ENCODE data around the gene TBX3. TPM values are rescaled to one million over a fixed set of nuclear protein-coding genes. Genes with fewer than 3 reads are reported as not detected.

Gene TBX3
- polyA plus RNA-seq: not detected in 2 replicates
- polyA minus RNA-seq: 0.24 TPM in 1 of 2 replicates, not detected in the other

GRCh38 chr12:114684098-114684869 is at the start of gene TBX3:
TSS of gene TBX3 (minus strand) at chr12:114684175. CDS start at chr12:114683200, 975 bp downstream.
- no peak within 1 kb of the TSS for H3K27ac ChIP-seq (ENCODE audit: low read length)
- H3F3A ChIP-seq (ENCODE audit: insufficient read depth, low read length, poor library complexity, severe bottlenecking): peaks cover 3% of the 10 kb centered on the region
- peaks cover 100% of the 10 kb centered on the region for H3K27me3 ChIP-seq (ENCODE audit: insufficient read depth, low read depth, low read length)

More at GRCh38 chr12:114684098-114684869, at the start of gene TBX3:
- H3K9me2 ChIP-seq (ENCODE audit: insufficient read depth, low read length): no peaks in the 10 kb centered on the region
- no peaks in the 10 kb centered on the region for H3K36me3 ChIP-seq (ENCODE audit: insufficient read depth, low read length)
- no peak within 1 kb of the TSS for H2AFZ ChIP-seq (ENCODE audit: low read depth, low read length)
- peaks cover 13% of the 10 kb centered on the region for H3K9me3 ChIP-seq (ENCODE audit: low read length)
- peak within 1 kb of the TSS; percentile 71 for H3K4me3 ChIP-seq (ENCODE audit: low read length)
- no peaks in the 10 kb centered on the region for H3K79me2 ChIP-seq (replicated peaks; ENCODE audit: insufficient read depth, low read length)
- H4K20me1 ChIP-seq (ENCODE audit: insufficient read depth): no peaks in the 10 kb centered on the region
- H3K4me2 ChIP-seq (ENCODE audit: low read length): peak within 1 kb of the TSS; percentile 17
- TF ChIP-seq EP300 (conservative IDR thresholded peaks at IDR 0.05; ENCODE audit: poor library complexity, severe bottlenecking) (no peak), MXI1 (conservative IDR thresholded peaks at IDR 0.05; ENCODE audit: poor library complexity, severe bottlenecking) (peak; percentile 70), RAD21 (conservative IDR thresholded peaks at IDR 0.05) (peak; percentile 72), CTCF (IDR thresholded peaks at IDR 0.05; ENCODE audit: poor library complexity, severe bottlenecking) (peak; percentile 76), TAF1 (IDR thresholded peaks at IDR 0.05; ENCODE audit: low read depth) (no peak), SMC3 (conservative IDR thresholded peaks at IDR 0.05; ENCODE audit: poor library complexity) (peak; percentile 76), POLR2AphosphoS5 (IDR thresholded peaks at IDR 0.05) (no peak), REST (IDR thresholded peaks at IDR 0.05; ENCODE audit: borderline replicate concordance) (no peak), EZH2 (IDR thresholded peaks at IDR 0.05; ENCODE audit: borderline replicate concordance, insufficient read depth, low read length, poor library complexity, severe bottlenecking) (no peak)
- peak within 1 kb of the TSS; percentile 38 for H3K9ac ChIP-seq (ENCODE audit: low read length)
